Measurements from ENCODE around the gene CCL5. TPM values are rescaled to one million over a fixed set of nuclear protein-coding genes. Genes with fewer than 3 reads are reported as not detected.

CCL5 gene
- total RNA-seq, 2 experiments from 2014 or later: 0.88 TPM; not detected in 1

- no TSS peak for BruUV-seq (replicated peaks)
- Histone ChIP-seq H3K9me2 (ENCODE audit: insufficient read depth, low read length) (no peaks in the 10 kb centered on the region), H3K4me1 (ENCODE audit: insufficient read depth, low read length, poor library complexity, severe bottlenecking) (no peaks in the 10 kb centered on the region), H3K4me2 (ENCODE audit: low read length) (no peak overlapping the region), H3K79me2 (ENCODE audit: insufficient read depth, low read depth, low read length) (no peaks in the 10 kb centered on the region), H3K36me3 (ENCODE audit: insufficient read depth, low read length) (no peaks in the 10 kb centered on the region), H2AFZ (ENCODE audit: low read length) (no peak overlapping the region), H3K9me3 (ENCODE audit: low read length) (no peaks in the 10 kb centered on the region), H3K4me3 (ENCODE audit: low read depth, low read length, poor library complexity, severe bottlenecking) (no peak overlapping the region), H3K27ac (ENCODE audit: low read depth, low read length, poor library complexity, severe bottlenecking) (no peak overlapping the region), H4K20me1 (ENCODE audit: insufficient read depth, low read length) (no peaks in the 10 kb centered on the region)
- ChIA-PET CTCF (ENCODE audit: unreplicated experiment) (no interaction called here), POLR2A (no interaction called here)
- intact Hi-C loops (cut with micrococcal nuclease; ENCODE audit: unreplicated experiment): no loop called here
- no peak for TF ChIP-seq CTCF (conservative IDR thresholded peaks at IDR 0.05; ENCODE audit: low read length)
- no peak for TF ChIP-seq EZH2phosphoT487 (IDR thresholded peaks at IDR 0.05; ENCODE audit: borderline replicate concordance, low read depth, low read length)
- DNase-seq (ENCODE audit: low spot score): no peak
Observed at GRCh38 chr17:35923609-35924114, 43.5 kb upstream of the CCL5 start.

- H2AFZ ChIP-seq (ENCODE audit: low read length): no peak overlapping the region
- TF ChIP-seq EZH2phosphoT487 (IDR thresholded peaks at IDR 0.05; ENCODE audit: borderline replicate concordance, low read depth, low read length) (no peak), CTCF (conservative IDR thresholded peaks at IDR 0.05; ENCODE audit: low read length) (no peak)
- H3K4me2 ChIP-seq (ENCODE audit: low read length): no peak overlapping the region
- H3K79me2 ChIP-seq (ENCODE audit: insufficient read depth, low read depth, low read length): no peaks in the 10 kb centered on the region
- no TSS peak for BruUV-seq (replicated peaks)
- H3K27ac ChIP-seq (ENCODE audit: low read depth, low read length, poor library complexity, severe bottlenecking): no peak overlapping the region
- POLR2A ChIA-PET: no interaction called here
- DNase-seq (ENCODE audit: low spot score): no peak
- no peak overlapping the region for H3K4me3 ChIP-seq (ENCODE audit: low read depth, low read length, poor library complexity, severe bottlenecking)
- CTCF ChIA-PET (ENCODE audit: unreplicated experiment): no interaction called here
- H3K36me3 ChIP-seq (ENCODE audit: insufficient read depth, low read length): no peaks in the 10 kb centered on the region
- no peaks in the 10 kb centered on the region for H4K20me1 ChIP-seq (ENCODE audit: insufficient read depth, low read length)
- no peaks in the 10 kb centered on the region for H3K9me3 ChIP-seq (ENCODE audit: low read length)
- H3K9me2 ChIP-seq (ENCODE audit: insufficient read depth, low read length): no peaks in the 10 kb centered on the region
- no peaks in the 10 kb centered on the region for H3K4me1 ChIP-seq (ENCODE audit: insufficient read depth, low read length, poor library complexity, severe bottlenecking)
- intact Hi-C loops (cut with micrococcal nuclease; ENCODE audit: unreplicated experiment): no loop called here
Observed at GRCh38 chr17:35920229-35920628, 40.1 kb upstream of the CCL5 start.

GRCh38 chr17:35918665-35919064 lies 38.5 kb upstream of the CCL5 start:
- ChIA-PET CTCF (ENCODE audit: unreplicated experiment) (no interaction called here), POLR2A (no interaction called here)
- H4K20me1 ChIP-seq (ENCODE audit: insufficient read depth, low read length): no peaks in the 10 kb centered on the region

More at GRCh38 chr17:35918665-35919064, 38.5 kb upstream of the CCL5 start:
- no peaks in the 10 kb centered on the region for H3K79me2 ChIP-seq (ENCODE audit: insufficient read depth, low read depth, low read length)
- intact Hi-C loops (cut with micrococcal nuclease; ENCODE audit: unreplicated experiment): no loop called here
- H2AFZ ChIP-seq (ENCODE audit: low read length): no peak overlapping the region
- no peak overlapping the region for H3K4me2 ChIP-seq (ENCODE audit: low read length)
- H3K9me2 ChIP-seq (ENCODE audit: insufficient read depth, low read length): no peaks in the 10 kb centered on the region
- no peaks in the 10 kb centered on the region for H3K9me3 ChIP-seq (ENCODE audit: low read length)
- H3K27ac ChIP-seq (ENCODE audit: low read depth, low read length, poor library complexity, severe bottlenecking): no peak overlapping the region
- DNase-seq (ENCODE audit: low spot score): no peak
- H3K4me1 ChIP-seq (ENCODE audit: insufficient read depth, low read length, poor library complexity, severe bottlenecking): no peaks in the 10 kb centered on the region
- no peaks in the 10 kb centered on the region for H3K36me3 ChIP-seq (ENCODE audit: insufficient read depth, low read length)
- no peak for TF ChIP-seq EZH2phosphoT487 (IDR thresholded peaks at IDR 0.05; ENCODE audit: borderline replicate concordance, low read depth, low read length)
- TF ChIP-seq CTCF (conservative IDR thresholded peaks at IDR 0.05; ENCODE audit: low read length): no peak
- no peak overlapping the region for H3K4me3 ChIP-seq (ENCODE audit: low read depth, low read length, poor library complexity, severe bottlenecking)
- no TSS peak for BruUV-seq (replicated peaks)

Data from OCI-LY7 (cell line).